Measurements from ENCODE around the gene DCC.
A peak's percentile ranks its signal among the peaks of the same experiment; 100 is the strongest.

Gene DCC

DNA sequence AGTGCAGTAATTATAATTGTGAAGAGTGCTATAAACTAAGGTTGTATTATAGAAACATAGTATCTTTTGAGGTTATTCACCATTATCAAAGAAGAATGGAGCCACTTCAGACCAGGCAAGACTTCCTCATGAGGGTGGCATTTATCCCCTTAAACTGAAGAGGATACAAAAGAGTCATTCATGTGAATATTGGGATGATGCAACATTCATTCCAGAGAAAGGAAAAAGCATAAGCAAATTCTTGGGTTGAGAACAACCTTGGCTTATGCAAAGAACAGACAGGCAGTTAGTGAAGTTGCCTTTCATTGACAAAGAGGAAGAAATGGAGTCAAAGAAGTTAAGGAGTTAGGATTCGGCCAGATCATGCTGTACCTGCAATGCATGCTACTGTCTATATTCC lies 1201.9 kb downstream of the DCC start:
- DNase-seq, result no peak

GRCh38 chr18:53543711-53544110 lies 1203.7 kb downstream of the DCC start:
- DNase-seq, result no peak

DNA sequence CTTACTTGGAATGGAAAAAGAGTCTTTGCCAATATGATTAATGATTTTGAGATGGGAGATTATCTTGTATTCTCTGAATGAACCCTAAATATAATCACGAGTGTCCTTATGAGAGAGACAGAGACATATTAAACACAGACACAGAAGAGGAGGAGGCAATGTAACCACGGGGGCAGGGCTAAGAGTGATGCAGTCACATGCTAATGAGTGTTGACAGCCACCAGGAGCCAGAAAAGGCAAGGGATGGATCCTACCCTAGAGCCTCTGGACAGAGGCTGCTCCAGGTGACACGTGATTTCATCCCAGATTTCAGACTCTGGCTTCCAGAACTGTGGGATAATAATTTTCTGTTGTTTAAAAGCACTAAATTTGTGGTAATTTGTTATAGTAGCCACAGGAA lies 1204.9 kb downstream of the DCC start:
- no peak for DNase-seq

DNA sequence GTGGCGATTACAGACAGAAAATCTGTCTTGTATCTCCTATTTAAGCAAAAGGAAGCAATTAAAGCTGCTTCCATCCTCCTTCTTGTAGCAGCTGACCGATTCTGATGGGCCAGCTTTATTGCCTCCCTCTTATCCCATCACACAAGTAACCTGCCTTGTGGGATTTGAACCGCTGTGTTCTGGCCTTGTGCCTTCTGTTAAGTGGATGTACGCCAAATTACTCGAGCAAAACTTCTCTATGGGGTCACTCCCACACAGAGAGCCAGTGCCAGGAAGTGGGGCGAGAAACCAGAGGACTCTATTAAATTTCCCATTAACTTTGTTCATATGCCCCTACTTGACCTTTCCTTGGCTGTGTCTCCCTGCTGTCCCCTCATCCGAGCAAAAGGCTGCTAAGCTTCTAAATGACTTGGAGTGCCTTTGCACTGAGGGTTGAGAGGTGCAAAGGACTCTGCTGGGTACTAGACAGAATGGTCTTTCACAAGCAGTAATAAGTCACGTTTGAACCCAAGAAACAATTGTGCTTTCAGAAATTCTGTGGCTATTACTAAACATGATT lies 1212.0 kb downstream of the DCC start:
- no peak for DNase-seq

- DNase-seq, result no peak
Observed at GRCh38 chr18:53553030-53553429, 1213.0 kb downstream of the DCC start.

DNA sequence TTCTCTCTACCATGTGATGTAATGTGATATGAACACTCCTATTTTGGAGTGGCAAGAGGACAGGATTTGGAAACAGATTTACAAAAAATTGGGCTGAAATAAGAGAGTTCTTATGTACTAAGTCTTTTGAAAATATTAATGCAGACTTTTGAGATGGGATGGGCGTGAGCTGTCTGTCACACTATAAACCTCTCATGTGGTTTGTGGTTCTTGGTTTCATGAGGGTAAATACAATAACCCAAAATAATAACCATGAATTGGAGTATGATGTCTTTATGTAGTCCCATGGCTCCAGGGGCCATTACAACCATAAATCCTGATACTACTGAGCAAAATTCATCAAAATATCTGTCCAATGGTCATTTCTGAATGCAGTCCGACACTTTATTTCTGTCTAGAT lies 1216.5 kb downstream of the DCC start:
- DNase-seq, result no peak

DNA sequence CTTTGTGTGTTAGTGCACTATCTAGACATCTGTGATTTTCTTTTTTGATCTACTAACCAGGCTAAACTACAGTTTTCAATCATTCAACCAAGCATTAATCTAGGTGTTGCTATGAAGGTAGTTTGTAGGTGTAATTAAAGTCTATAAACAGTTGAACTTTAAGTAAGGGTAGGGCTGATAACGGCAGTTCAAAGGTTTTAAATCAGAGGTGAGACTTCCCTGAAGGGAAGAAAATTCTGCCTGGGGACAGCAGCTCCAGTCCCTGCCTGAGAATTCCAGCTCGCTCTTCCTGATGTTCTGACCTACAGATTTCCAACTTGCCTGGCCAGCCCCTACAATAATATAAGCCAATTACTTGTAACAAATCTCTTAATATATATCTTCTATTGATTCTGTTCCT lies 1220.5 kb downstream of the DCC start:
- DNase-seq, result no peak

DNA sequence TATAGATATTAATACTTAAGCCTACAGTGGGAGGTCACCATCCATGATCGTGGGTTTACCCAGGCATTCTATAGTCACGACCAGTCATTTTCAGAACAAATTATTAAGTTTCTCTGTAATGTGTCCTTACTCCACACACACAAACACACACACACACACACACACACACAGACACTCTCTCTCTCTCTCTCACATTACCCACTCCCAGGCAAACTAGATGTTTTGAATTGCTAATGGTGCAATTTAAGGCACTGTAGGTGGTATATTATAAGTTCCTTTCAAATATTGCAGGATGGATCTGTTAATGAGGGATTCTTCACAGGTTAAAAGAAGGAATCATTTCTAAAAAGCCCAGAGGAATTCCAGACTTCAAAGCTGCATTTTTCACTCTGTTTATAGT lies 1226.6 kb downstream of the DCC start:
- DNase-seq, result no peak

DNA sequence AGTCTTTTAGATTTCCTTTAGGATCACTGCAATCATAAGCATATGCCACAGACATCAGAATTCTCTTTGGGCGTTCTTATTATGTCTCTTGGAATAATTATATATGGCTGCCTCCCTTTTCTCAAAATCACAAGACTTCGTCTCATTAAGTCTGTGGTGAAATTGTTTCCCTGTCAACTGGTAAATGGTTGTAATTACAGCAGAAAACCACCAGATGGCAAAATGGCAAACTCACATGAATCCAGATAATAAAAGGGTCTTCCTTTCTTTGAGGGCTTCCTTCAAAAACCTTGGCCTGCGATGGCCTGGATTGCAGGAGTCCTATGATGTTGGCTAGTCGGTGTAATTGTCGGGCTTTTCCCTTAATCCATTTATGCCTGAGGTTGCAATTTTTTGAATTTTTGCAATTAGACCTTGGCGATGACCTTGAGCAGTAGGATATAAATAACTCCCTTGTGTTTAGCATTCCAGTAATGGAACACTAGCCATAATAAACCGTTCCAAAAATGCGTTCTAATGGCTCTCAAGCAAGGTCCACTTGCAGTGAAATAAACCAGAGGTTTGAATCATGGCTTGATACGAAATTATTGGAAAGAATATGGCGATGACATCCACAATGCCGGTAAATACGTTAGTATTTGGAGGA lies 1228.1 kb downstream of the DCC start:
- peak; percentile 33 for DNase-seq

All from fibroblast of upper back skin (primary cell).